ENCODE results near the gene ARHGAP45. TPM values are rescaled to one million over a fixed set of nuclear protein-coding genes. Genes with fewer than 3 reads are reported as not detected.

ARHGAP45 gene
- total and polyA plus RNA-seq, 9 of the 15 experiments (the other 6 are each of a cell fraction or from before 2014, with no cell fraction given): 0.08 to 22.1 (median 4.2) TPM

DNA sequence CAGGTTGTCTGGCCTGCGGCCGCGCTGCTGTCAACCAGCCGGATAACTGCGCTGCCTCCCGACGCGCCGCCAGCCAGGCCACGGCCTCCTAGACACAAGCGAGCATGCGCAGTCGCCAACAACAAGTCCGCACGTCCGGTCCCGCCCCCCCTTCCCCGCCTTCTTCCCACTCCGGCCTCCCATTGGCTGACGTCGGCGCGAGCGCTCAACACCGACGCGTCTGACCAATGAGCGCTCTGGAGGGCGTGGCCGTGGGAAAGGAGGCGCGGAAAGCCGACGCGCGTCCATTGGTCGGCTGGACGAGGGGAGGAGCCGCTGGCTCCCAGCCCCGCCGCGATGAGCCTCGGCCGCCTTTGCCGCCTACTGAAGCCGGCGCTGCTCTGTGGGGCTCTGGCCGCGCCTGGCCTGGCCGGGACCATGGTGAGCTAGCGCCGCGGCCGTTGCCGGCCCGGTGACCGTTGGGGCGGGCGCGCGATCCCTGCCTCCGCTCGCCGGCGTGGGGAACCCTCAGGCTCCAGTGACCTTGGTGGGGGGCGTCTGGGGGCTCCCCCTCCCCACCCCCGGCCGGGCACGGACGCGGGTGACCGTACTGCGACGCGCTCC, 36.8 kb downstream of the ARHGAP45 start, which contains the start of gene GPX4 (continued):
- TF ChIP-seq, protein P1, sequence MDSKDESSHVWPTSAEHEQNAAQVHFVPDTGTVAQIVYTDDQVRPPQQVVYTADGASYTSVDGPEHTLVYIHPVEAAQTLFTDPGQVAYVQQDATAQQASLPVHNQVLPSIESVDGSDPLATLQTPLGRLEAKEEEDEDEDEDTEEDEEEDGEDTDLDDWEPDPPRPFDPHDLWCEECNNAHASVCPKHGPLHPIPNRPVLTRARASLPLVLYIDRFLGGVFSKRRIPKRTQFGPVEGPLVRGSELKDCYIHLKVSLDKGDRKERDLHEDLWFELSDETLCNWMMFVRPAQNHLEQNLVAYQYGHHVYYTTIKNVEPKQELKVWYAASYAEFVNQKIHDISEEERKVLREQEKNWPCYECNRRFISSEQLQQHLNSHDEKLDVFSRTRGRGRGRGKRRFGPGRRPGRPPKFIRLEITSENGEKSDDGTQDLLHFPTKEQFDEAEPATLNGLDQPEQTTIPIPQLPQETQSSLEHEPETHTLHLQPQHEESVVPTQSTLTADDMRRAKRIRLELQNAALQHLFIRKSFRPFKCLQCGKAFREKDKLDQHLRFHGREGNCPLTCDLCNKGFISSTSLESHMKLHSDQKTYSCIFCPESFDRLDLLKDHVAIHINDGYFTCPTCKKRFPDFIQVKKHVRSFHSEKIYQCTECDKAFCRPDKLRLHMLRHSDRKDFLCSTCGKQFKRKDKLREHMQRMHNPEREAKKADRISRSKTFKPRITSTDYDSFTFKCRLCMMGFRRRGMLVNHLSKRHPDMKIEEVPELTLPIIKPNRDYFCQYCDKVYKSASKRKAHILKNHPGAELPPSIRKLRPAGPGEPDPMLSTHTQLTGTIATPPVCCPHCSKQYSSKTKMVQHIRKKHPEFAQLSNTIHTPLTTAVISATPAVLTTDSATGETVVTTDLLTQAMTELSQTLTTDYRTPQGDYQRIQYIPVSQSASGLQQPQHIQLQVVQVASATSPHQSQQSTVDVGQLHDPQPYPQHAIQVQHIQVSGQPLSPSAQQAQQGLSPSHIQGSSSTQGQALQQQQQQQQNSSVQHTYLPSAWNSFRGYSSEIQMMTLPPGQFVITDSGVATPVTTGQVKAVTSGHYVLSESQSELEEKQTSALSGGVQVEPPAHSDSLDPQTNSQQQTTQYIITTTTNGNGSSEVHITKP (IDR thresholded peaks at IDR 0.05; ENCODE audit: partially characterized antibody): no peak

DNA sequence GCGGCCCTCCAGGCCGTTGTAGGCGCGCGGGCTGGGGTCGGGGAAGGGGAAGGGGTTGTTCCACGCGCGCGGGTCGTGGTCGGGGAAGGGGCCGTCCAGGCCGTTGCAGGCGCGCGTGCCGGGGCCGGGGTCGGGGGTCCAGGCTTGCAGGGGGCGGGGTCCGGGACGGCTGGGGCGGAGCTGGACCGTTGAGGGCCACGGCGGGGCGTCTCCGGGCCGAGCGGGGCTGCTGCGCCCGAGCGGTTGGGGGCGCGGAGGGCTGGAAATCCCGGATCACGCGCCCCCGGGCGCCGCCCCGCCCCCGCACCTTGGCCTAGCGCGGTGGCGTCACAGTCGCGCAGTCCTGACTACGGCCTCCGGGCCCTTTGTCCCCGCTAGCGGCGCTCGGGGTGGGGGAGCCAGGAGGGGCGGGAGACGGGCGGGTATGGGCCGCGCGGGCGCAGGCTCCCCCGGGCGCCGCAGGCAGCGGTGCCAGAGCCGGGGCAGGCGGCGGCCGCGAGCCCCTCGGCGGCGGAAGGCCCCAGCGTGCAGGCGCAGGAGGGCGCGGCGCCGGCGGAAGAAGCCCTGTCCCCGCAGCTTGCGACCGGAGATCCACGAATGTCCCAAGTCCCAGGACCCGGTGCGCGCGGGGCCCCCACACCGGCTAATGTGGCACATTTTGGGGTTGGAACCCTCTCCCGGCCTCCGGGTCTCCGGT, 37.5 kb downstream of the ARHGAP45 start:
- intact Hi-C loops (cut with micrococcal nuclease): loop anchor here (5.0 kb wide), 1 partner anchor 62 kb away; the partner anchor contains the start of gene ABCA7
- Histone ChIP-seq H2AFZ (ENCODE audit: low read depth, low read length) (no peak overlapping the region), H4K20me1 (replicated peaks; ENCODE audit: control insufficient read depth, insufficient read depth, low read length) (no peaks in the 10 kb centered on the region; the same call in 1 of the 2 replicates), H3K9me1 (ENCODE audit: control insufficient read depth, insufficient read depth, low read length) (no peaks in the 10 kb centered on the region), H3K4me1 (replicated peaks in 1 of 2; ENCODE audit: control insufficient read depth in 2 of 2, insufficient read depth in 2 of 2, low read length in 2 of 2) (peaks cover 21 to 70% of the 10 kb centered on the region in 2 experiments), H3K4me3 (peak overlapping the region; percentile 97), H3K79me2 (ENCODE audit: control insufficient read depth, insufficient read depth, low read length) (peaks cover 25% of the 10 kb centered on the region), H3K9me3 (replicated peaks; ENCODE audit: control insufficient read depth, insufficient read depth, low read depth, low read length) (peaks cover 5% of the 10 kb centered on the region), H3K27ac (ENCODE audit: extremely low read depth, low read depth, low read length) (peak overlapping the region; percentile 98), H3K9ac (ENCODE audit: insufficient read depth in 1 of 2, low read depth in 2 of 2, low read length in 2 of 2) (peak overlapping the region; percentile 88 to 95), H3K36me3 (ENCODE audit: control insufficient read depth, insufficient read depth, low read length) (peaks cover 39% of the 10 kb centered on the region; the same call in 2 of the 3 replicates), H3K4me2 (ENCODE audit: insufficient read depth, low read length) (peak overlapping the region; percentile 73), H3K27me3 (ENCODE audit: control insufficient read depth in 2 of 2, insufficient read depth in 2 of 2, low read length in 2 of 2) (no peaks in the 10 kb centered on the region)
- in situ Hi-C loops (cut with MboI): no loop called here
- ATAC-seq (peak; percentile 74), FAIRE-seq (no peak), DNase-seq (ENCODE audit: extremely low read depth in 1 of 4, low spot score in 3 of 4) (peak; percentile 81 to 90 (median 85))
- CTCF ChIA-PET (ENCODE audit: low intra/inter-chr PET ratio): no interaction called here
- POLR2A ChIA-PET: interaction anchor here (0.6 to 1.6 kb wide), 12 partner anchors 8 to 281 kb away, joined by 3 to 14 read pairs (median 4); partner anchors contain the start of genes ABCA7 and CIRBP
- WGBS (ENCODE audit: insufficient coverage, low coverage, missing lambda C conversion rate): 1% methylated on average over 36 of the region's 93 CpGs
- BruUV-seq (replicated peaks): no TSS peak
- TF ChIP-seq TFAM (CRISPR knock-in tag; conservative IDR thresholded peaks at IDR 0.05) (no peak), ZNF584 (CRISPR knock-in tag; IDR thresholded peaks at IDR 0.05; ENCODE audit: low read depth) (no peak), MEF2D (tag; conservative IDR thresholded peaks at IDR 0.05; ENCODE audit: low read depth) (no peak), SREBF2 (CRISPR knock-in tag; IDR thresholded peaks at IDR 0.05) (no peak), FOXK1 (CRISPR knock-in tag; IDR thresholded peaks at IDR 0.05; ENCODE audit: borderline replicate concordance) (no peak), HNRNPLL (IDR thresholded peaks at IDR 0.05; ENCODE audit: low read depth, low read length, poor library complexity, severe bottlenecking) (peak; percentile 26), RNF2 (IDR thresholded peaks at IDR 0.05) (no peak), ZC3H11A (IDR thresholded peaks at IDR 0.05; ENCODE audit: low read depth, low read length) (no peak), PHF21A (IDR thresholded peaks at IDR 0.05; ENCODE audit: borderline replicate concordance, low read depth) (no peak), KHSRP (IDR thresholded peaks at IDR 0.05) (no peak), POLR3A (IDR thresholded peaks at IDR 0.05; ENCODE audit: borderline replicate concordance, extremely low read depth, insufficient read depth, insufficient read length) (no peak), TAF9B (IDR thresholded peaks at IDR 0.05; ENCODE audit: partially characterized antibody) (no peak), CREB1 (IDR thresholded peaks at IDR 0.05) (peak; percentile 88), CREB1 (CRISPR knock-in tag; IDR thresholded peaks at IDR 0.05) (no peak)
- TF ChIP-seq, protein P2, sequence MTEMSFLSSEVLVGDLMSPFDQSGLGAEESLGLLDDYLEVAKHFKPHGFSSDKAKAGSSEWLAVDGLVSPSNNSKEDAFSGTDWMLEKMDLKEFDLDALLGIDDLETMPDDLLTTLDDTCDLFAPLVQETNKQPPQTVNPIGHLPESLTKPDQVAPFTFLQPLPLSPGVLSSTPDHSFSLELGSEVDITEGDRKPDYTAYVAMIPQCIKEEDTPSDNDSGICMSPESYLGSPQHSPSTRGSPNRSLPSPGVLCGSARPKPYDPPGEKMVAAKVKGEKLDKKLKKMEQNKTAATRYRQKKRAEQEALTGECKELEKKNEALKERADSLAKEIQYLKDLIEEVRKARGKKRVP (CRISPR knock-in tag; IDR thresholded peaks at IDR 0.05): no peak
